ES-I3 (cell line): ENCODE data around the gene NAP1L5.

ENCODE experiments used
- H3K36me3 ChIP-seq: 2 replicates; pipeline ENCODE4 v1.6.1; 2013; ENCODE audit warnings: mild to moderate bottlenecking, low read length, control low read depth, moderate library complexity; ENCODE audit not compliant: insufficient read depth
- H3K4me1 ChIP-seq: 2 replicates; pipeline ENCODE4 v1.6.1; 2013; ENCODE audit warnings: mild to moderate bottlenecking, control low read depth, low read length; ENCODE audit not compliant: insufficient read depth
- H3K9ac ChIP-seq: 2 replicates; pipeline ENCODE4 v1.6.1; 2013; ENCODE audit warnings: low read depth, mild to moderate bottlenecking, low read length, moderate library complexity
- H3K9me3 ChIP-seq: 2 replicates; pipeline ENCODE4 v1.6.1; 2013; ENCODE audit warnings: mild to moderate bottlenecking, low read length, moderate library complexity; ENCODE audit not compliant: control insufficient read depth, insufficient read depth

NAP1L5 gene, protein sequence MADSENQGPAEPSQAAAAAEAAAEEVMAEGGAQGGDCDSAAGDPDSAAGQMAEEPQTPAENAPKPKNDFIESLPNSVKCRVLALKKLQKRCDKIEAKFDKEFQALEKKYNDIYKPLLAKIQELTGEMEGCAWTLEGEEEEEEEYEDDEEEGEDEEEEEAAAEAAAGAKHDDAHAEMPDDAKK

DNA sequence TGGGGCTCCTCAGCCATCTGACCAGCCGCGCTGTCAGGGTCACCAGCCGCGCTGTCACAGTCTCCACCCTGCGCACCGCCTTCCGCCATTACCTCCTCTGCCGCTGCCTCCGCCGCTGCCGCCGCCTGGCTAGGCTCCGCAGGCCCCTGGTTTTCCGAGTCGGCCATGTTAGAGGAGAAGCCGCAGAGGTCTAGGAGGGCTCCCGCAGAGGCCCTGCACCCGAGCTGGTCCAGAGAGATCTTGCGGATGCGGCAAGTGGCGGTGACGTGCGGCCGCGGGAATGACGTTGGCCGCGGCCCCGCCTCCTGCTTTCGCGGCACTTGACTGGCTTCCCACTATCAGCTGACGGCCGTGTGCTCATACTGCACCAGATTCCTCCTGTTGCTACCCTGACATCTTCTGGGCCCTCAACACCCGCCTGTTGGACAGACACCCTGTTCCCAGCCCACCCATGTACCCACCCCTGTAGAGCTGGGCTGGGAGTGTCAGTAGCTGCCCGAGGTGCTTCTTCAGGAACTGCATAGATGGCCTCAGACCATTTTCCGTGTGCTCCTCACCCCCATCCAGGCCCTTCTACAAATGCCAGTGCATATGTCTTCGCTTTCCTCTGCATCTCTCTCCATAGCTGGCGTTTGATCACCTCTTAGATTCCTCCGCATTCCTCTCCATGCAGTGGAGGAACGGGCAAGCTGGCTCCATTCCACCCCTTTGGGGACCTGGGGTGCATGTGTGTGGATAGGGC, at the start of gene NAP1L5:
TSS of gene NAP1L5 (minus strand) at position 242 of the 742 bp plus-strand sequence. CDS start at position 167, 75 bp downstream.
- Histone ChIP-seq H3K4me1 (no peaks in the 10 kb centered on the region), H3K9ac (peak within 1 kb of the TSS; percentile 34; the same call in 1 of the 2 replicates), H3K36me3 (no peaks in the 10 kb centered on the region), H3K9me3 (no peaks in the 10 kb centered on the region)

DNA sequence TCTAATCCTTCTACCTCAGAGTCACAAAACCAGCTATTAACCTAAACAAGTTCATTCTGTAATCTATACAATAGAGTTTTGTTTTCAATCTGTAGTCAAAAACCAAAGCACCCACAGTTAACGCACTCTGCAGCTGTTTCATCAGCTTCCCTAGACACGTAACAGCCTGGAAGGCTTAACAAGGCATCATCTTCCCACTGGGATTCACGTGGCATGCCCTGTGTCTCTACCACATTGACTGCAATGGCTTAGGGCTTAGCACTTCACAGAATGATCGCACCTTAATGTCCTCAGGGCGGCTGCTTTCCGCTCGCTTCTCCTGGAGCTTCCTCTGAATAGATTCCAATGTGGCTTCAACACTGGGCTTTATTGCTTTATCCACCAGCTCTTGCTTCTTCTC, 49.7 kb upstream of the NAP1L5 start:
- H3K9ac ChIP-seq, result no peak overlapping the region
- no peaks in the 10 kb centered on the region for H3K9me3 ChIP-seq
- no peaks in the 10 kb centered on the region for H3K4me1 ChIP-seq
- peaks cover 7% of the 10 kb centered on the region for H3K36me3 ChIP-seq

DNA sequence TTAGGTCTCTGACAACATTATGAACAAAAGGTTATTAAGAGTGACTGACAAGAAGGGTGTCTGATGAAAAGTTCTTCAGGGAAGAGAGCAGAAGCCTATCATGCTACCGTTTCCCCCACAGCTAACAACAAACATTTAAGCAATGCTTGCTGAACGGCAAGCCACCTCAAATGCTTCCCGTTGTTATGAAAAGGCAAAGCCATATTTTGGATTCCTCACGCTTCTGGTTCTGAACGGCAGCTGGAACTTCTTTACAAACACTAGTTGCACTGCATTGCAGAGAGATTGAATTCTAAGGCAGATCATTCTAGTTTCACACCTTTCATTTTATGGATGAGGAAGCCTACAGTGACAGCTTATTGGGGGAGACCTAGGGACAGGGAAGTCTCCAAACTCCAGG, 48.6 kb upstream of the NAP1L5 start:
- Histone ChIP-seq H3K4me1 (no peaks in the 10 kb centered on the region), H3K9me3 (no peaks in the 10 kb centered on the region), H3K9ac (no peak overlapping the region), H3K36me3 (peaks cover 7% of the 10 kb centered on the region)

DNA sequence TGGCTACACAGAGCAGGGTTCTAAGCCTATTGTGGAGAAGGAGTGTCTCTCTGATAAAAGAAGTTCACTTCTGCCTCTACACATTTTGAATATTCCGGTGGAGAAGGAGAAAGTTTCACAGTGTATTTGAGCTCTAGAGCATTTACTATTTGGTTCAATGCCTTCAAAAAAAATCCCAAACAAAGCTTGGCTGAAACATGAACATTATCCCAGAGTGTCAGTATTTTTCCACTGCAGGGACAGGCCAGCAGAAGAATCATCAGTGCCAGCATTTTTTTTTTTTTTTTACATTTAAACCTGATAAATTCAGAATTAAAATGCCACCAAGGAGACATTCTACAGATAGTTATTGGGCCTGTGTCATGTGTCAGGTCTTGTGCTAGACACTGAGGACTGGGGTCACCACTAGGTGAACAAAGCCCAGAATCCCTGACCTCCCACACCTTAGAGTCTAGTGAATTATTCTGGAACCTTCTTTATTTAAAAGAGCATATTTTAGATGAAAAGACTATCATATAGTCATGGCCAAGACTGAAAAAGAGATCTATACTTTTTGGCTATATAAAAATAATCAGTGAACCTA, 48.0 kb upstream of the NAP1L5 start:
- Histone ChIP-seq H3K36me3 (peaks cover 7% of the 10 kb centered on the region), H3K9ac (no peak overlapping the region), H3K4me1 (no peaks in the 10 kb centered on the region), H3K9me3 (no peaks in the 10 kb centered on the region)

DNA sequence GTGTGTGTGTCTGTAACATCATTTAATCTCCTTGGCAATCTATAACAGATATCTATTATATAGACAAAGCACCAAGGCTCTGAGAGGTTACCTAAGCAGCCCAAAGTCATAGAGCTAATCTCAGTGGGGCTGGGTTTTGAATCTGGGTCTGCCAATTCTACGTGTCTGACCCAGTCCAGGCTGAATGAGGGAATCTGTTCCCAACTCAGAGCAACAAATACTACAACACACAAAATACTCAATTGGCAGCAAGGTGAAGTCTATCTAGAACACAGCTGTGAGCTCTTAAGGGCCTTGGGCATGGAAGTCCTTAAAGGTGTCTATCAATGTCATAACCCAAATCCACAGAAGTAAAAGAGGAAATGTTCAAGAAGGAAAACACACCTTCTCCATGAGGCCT, 47.5 kb upstream of the NAP1L5 start:
- Histone ChIP-seq H3K9me3 (no peaks in the 10 kb centered on the region), H3K9ac (no peak overlapping the region), H3K36me3 (peaks cover 7% of the 10 kb centered on the region), H3K4me1 (no peaks in the 10 kb centered on the region)

DNA sequence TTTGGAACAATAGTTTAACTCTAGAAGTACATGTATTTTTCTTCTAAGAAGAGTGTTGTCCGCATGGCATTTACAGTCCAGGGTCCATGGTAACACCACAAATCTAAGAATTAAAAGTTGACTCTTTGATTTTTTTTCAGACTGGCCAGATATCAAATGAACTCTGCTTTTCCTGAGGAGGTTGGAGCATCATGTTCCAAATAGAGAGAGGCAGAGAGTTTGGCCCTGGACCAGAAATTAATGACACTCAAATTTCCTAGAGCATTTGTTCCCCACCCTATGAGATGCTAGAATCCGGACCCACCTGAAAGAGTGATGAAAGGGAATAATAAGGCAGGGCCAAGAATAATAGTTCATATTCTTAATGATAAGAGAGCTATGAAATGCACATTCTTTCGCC, 47.0 kb upstream of the NAP1L5 start:
- Histone ChIP-seq H3K36me3 (peaks cover 7% of the 10 kb centered on the region), H3K9me3 (no peaks in the 10 kb centered on the region), H3K4me1 (no peaks in the 10 kb centered on the region), H3K9ac (no peak overlapping the region)

DNA sequence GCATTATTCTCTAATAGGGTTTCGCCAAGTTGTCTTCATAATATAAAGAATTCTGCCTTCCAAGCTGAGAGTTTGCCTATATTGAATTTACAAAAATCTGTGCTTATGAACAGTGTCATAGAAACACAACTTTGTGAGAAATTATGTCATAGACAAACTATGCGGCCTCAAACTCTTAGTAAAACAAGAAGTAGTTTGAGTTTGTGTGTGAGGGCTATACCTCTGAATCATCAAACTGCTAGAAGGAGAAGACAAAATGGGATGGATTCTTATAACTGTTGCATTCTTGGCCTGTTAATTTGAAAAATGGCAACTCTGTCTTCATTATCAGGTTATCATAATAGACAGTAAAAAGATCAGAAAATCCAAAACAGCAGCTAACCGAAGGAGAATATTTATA, 46.1 kb upstream of the NAP1L5 start:
- Histone ChIP-seq H3K36me3 (peaks cover 5% of the 10 kb centered on the region; the same call in 1 of the 2 replicates), H3K4me1 (no peaks in the 10 kb centered on the region), H3K9ac (no peak overlapping the region), H3K9me3 (no peaks in the 10 kb centered on the region)

DNA sequence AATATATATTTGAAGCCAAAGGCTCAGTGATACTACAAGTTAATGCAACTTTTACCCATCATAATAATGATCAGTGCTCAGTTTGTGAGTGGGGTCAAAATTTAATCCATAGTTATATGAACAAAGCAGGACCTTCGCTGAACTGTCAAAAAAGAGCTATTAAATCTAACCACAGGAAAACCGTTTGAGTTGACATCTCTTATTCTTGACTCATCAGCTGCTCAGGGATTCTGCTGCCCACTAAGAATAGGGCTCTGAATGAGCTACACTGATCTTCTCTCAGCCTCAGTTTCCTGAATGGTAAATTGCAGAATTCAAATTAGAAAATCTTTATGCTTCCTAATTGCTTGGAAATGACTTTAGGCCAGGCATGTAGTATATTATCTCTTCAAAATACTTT, 44.9 kb upstream of the NAP1L5 start:
- no peaks in the 10 kb centered on the region for H3K36me3 ChIP-seq
- no peaks in the 10 kb centered on the region for H3K9me3 ChIP-seq

DNA sequence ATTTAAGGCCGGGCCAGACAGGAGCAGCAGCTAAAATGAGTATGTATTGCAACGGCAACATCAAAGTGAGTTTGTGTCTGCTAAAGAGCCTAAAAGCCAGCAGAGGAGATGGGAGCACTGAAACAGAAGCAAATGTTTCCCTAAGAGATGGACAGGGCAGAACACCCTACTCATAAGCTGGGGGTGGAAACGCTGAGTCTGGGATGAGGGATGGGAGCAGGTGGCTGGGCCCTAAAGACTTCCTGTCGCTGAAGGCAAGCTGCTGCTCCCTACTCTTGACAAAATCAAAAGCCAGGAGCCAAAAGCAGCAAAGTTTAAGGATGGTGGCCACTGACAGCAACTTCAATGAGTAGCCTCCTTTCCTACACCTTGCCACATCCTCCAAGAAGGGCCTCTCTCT, 40.6 kb upstream of the NAP1L5 start:
- no peak overlapping the region for H3K9ac ChIP-seq
- no peaks in the 10 kb centered on the region for H3K9me3 ChIP-seq
- H3K4me1 ChIP-seq, result peaks cover 15% of the 10 kb centered on the region; the same call in 1 of the 2 replicates
- peaks cover 3% of the 10 kb centered on the region; the same call in 1 of the 2 replicates for H3K36me3 ChIP-seq

More for the DNA sequence above, 44.9 kb upstream of the NAP1L5 start:
- Histone ChIP-seq H3K4me1 (peaks cover 11% of the 10 kb centered on the region; the same call in 1 of the 2 replicates), H3K9ac (no peak overlapping the region)

DNA sequence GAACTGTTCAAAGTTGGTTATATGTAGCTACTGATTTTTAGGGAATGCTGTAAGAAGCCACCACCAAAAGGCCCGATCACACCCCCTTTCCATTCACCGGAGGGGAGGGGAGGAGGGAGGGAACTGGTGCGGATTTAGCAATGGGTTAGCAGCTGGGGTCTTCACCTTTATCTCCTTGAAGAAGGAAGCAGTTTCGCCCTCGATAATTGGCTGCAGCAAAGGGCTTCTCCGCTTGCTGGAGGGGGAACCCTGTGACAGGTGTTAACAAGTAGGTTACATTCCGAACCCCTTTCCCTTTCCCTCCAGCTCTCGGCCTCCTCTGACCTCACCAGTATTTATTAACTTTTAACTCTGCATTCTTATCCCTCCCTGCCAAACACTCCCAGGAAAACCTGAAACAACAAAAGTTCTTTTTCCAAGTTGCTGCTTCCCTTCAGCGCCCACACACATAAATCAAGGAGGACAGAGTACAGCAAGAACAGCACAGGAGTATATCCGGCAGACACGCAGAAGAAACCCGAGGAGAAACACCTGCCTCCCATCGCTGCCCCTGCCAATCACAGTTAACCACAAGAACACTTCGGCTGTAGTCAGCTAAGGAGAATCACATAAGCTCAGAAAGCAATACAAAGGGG, 39.8 kb upstream of the NAP1L5 start:
- peaks cover 15% of the 10 kb centered on the region; the same call in 1 of the 2 replicates for H3K4me1 ChIP-seq
- H3K36me3 ChIP-seq, result peaks cover 3% of the 10 kb centered on the region; the same call in 1 of the 2 replicates
- H3K9me3 ChIP-seq, result no peaks in the 10 kb centered on the region
- H3K9ac ChIP-seq, result no peak overlapping the region

DNA sequence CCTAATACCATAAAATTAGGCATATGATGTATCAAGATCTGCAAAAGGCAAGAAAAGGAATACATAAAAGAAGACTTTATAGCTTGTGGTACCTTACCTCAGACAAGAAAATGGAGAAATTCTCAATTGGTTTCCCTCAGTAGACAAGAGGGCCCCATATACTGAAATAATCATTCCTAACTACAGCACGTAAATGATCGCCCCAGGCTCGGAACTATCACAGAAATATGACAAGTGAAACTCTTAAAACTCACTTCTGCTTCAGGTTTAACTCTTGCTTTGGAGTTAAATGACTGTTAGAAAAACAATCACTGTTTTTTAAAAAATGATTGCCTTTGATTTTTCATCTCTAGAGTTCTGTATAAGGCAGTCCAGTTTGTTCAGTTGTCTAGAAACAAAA, 38.6 kb upstream of the NAP1L5 start:
- peaks cover 3% of the 10 kb centered on the region; the same call in 1 of the 2 replicates for H3K36me3 ChIP-seq
- peaks cover 15% of the 10 kb centered on the region; the same call in 1 of the 2 replicates for H3K4me1 ChIP-seq
- H3K9ac ChIP-seq, result no peak overlapping the region
- no peaks in the 10 kb centered on the region for H3K9me3 ChIP-seq

DNA sequence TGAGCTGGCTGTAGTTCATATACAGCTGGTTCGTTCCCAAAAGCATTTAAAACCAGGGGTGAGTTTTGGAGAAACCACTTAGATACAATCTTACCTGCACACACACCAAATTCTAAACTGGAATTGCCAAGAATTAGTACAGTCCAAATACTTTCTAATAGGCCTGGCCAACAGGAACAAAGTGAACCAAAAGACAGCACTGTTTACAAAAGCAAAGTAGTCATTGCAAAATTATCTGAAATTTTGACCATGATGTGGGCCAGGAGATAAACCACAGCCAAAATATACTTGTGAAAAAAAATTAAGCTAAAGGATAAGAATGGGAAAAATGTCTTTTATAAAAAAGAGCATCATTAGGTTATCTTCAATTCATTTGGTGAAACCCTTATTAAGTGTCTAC, 37.9 kb upstream of the NAP1L5 start:
- peaks cover 3% of the 10 kb centered on the region; the same call in 1 of the 2 replicates for H3K36me3 ChIP-seq
- no peak overlapping the region for H3K9ac ChIP-seq
- no peaks in the 10 kb centered on the region for H3K9me3 ChIP-seq
- peaks cover 15% of the 10 kb centered on the region; the same call in 1 of the 2 replicates for H3K4me1 ChIP-seq

DNA sequence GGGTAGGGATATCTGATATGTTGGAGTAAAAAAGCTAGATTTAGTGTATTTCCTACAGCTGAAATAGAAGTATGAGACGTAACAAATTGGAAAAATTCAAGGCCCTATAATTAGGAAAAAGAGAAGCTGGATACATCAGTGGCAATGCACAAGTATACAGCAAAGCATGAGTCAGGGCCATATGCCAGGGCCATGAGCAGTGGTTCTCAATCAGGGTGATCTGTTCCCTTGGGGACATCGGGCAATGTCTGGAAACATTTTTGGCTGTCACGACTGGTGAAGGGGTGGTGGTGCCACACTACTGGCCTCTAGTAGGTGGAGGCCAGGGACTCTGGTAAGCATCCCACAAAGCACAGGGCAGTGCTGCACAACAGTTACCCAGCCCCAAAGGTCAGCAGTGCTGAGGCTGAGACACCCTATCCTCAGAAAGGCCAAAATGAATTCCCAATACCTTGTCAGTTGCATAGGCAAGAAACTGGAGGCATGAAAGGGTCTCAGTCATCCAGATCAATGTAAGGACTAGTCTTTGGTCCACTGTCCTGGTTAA, 36.8 kb upstream of the NAP1L5 start:
- Histone ChIP-seq H3K36me3 (peaks cover 3% of the 10 kb centered on the region; the same call in 1 of the 2 replicates), H3K9me3 (no peaks in the 10 kb centered on the region), H3K4me1 (peaks cover 15% of the 10 kb centered on the region; the same call in 1 of the 2 replicates), H3K9ac (no peak overlapping the region)

DNA sequence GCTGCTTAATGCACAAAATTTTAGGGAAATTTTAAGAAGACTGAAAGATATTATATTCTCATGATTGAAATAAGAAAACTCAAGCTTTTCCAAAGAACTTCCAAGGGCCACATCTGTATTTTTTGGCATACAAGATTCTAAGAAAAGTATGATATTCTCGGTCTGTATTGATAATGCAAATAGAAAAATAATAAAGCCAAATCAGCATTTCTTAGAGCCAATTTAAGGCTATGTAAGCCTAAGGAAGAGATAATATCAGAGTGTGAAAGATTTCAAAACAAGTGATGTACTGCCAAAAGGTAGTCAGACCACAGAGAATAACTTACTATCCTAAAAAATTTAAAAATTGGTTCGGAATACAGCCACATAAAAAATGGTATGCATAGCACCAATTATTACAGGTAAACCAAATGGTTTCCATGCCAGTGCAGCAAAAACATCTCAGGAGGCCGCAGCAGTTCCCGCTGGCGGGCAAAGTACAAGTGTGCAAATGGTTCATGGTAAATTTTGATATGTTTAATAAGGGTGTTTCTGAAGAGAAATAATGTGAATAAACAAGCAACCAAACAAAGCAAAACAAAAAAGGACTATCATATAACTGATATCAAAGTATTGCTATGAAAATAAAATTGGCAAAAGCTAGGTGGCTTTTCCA, 35.2 kb upstream of the NAP1L5 start:
- peaks cover 7% of the 10 kb centered on the region; the same call in 1 of the 2 replicates for H3K4me1 ChIP-seq
- peaks cover 6% of the 10 kb centered on the region; the same call in 1 of the 2 replicates for H3K36me3 ChIP-seq
- H3K9ac ChIP-seq, result no peak overlapping the region
- no peaks in the 10 kb centered on the region for H3K9me3 ChIP-seq
